Epithelial cell of proximal tubule (primary cell): Measurements from ENCODE around the gene TC2N. TPM values are rescaled to one million over a fixed set of nuclear protein-coding genes. Genes with fewer than 3 reads are reported as not detected.

Source experiments
- DNase-seq: peaks from one replicate; pipeline ENCODE4 v3.0.0-alpha.2; 2011; ENCODE audit warnings: low read depth
- H3K4me3 ChIP-seq: 2 replicates; pipeline ENCODE4 v1.5.1; 2011; ENCODE audit warnings: low read depth, mild to moderate bottlenecking, low read length
- CTCF ChIP-seq: conservative IDR thresholded peaks from 2 replicates; pipeline ENCODE4 v1.5.1; 2012; ENCODE audit warnings: low read depth, mild to moderate bottlenecking, low read length
- total RNA-seq: library from RNA; depleted of rRNA; stranded (reverse); fragments of >200 nt; gene quantifications from 2 replicates; pipeline ENCODE4 v1.2.3, GENCODE V29; 2015

The TC2N gene
- total RNA-seq, 1 donor from 2014 or later: 5.1 TPM

DNA sequence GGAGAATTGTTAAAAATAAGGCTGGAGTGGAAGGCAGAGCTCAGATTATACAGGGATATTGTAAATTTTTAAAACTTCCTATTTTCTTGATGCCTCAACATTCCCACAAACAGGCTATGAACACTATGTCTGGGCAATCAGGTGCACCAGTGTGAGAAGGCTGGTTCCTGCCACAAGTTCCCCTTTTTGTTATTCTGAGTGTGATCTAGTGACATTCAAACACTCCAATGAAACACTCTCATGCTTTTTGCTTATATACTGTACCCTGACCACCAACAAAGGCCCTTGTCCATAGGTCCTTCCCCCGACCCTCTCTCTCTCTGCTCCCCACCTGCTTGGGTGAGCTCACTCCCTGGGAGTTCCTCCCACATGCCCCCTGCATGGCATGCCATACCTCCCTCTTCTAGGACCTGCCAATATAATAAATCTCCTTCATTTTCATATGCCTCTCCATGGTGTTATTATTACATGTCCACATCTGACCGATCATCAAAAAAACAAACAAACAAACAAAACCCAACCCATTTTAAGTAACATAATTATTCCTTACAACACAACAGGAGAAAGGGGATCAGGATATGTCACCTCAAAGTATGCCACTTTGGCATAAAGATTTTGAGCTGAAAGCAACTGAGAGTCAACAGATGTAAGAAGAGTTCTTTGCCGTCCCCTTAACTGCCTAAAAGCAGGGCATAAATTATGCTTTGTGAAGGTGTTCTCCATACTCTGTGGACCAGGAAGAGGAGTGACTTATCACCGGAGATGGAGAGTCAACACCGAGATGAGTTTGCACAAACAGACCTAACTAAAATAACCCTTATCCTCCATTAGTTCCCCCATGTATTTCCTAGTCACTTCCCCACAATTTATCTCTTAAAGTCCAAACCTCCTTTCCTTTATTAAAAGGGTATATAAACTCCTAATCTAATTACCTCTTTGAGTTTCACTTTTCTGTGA lies 92.9 kb downstream of the TC2N start:
- no peak overlapping the region for H3K4me3 ChIP-seq
- TF ChIP-seq CTCF: no peak

GRCh38 chr14:91770185-91770584 lies 97.2 kb downstream of the TC2N start:
- no peak overlapping the region for H3K4me3 ChIP-seq
- DNase-seq: no peak
- TF ChIP-seq CTCF: no peak

More for the DNA sequence above, 92.9 kb downstream of the TC2N start:
- no peak for DNase-seq

GRCh38 chr14:91755570-91756295 lies 111.6 kb downstream of the TC2N start:
- peak; percentile 73 for DNase-seq

GRCh38 chr14:91754819-91755218 lies 112.5 kb downstream of the TC2N start:
- no peak overlapping the region for H3K4me3 ChIP-seq
- DNase-seq: no peak
- no peak for TF ChIP-seq CTCF

More at GRCh38 chr14:91755570-91756295, 111.6 kb downstream of the TC2N start:
- TF ChIP-seq CTCF: no peak
- H3K4me3 ChIP-seq: no peak overlapping the region

GRCh38 chr14:91754185-91754584 lies 113.2 kb downstream of the TC2N start:
- no peak for TF ChIP-seq CTCF
- DNase-seq: no peak
- H3K4me3 ChIP-seq: no peak overlapping the region

GRCh38 chr14:91753501-91754128 lies 113.7 kb downstream of the TC2N start:
- no peak overlapping the region for H3K4me3 ChIP-seq
- no peak for DNase-seq
- TF ChIP-seq CTCF: no peak
